ENCODE data around the gene DOCK1.

DOCK1 gene

GRCh38 chr10:127203067-127203466 is 297.8 kb downstream of the DOCK1 start:
- Histone ChIP-seq H3K27me3 (ENCODE audit: control insufficient read depth, insufficient read depth, low read length) (no peaks in the 10 kb centered on the region), H3K9me3 (ENCODE audit: control insufficient read depth, low read length) (no peaks in the 10 kb centered on the region), H3K4me3 (ENCODE audit: low read length) (no peak overlapping the region), H3K4me1 (ENCODE audit: control insufficient read depth, insufficient read depth, low read length) (no peaks in the 10 kb centered on the region), H3K9ac (ENCODE audit: low read length) (no peak overlapping the region), H3K36me3 (ENCODE audit: control insufficient read depth, insufficient read depth, low read length) (no peaks in the 10 kb centered on the region)

GRCh38 chr10:127207081-127207480 is 301.9 kb downstream of the DOCK1 start:
- Histone ChIP-seq H3K4me1 (ENCODE audit: control insufficient read depth, insufficient read depth, low read length) (no peaks in the 10 kb centered on the region), H3K36me3 (ENCODE audit: control insufficient read depth, insufficient read depth, low read length) (no peaks in the 10 kb centered on the region), H3K27me3 (ENCODE audit: control insufficient read depth, insufficient read depth, low read length) (no peaks in the 10 kb centered on the region), H3K9ac (ENCODE audit: low read length) (no peak overlapping the region), H3K9me3 (ENCODE audit: control insufficient read depth, low read length) (no peaks in the 10 kb centered on the region), H3K4me3 (ENCODE audit: low read length) (no peak overlapping the region)

- Histone ChIP-seq H3K4me3 (ENCODE audit: low read length) (no peak overlapping the region), H3K9ac (ENCODE audit: low read length) (no peak overlapping the region), H3K36me3 (ENCODE audit: control insufficient read depth, insufficient read depth, low read length) (no peaks in the 10 kb centered on the region), H3K4me1 (ENCODE audit: control insufficient read depth, insufficient read depth, low read length) (no peaks in the 10 kb centered on the region), H3K27me3 (ENCODE audit: control insufficient read depth, insufficient read depth, low read length) (no peaks in the 10 kb centered on the region), H3K9me3 (ENCODE audit: control insufficient read depth, low read length) (no peaks in the 10 kb centered on the region)
Measured at GRCh38 chr10:127210936-127211466, 305.8 kb downstream of the DOCK1 start.

GRCh38 chr10:127215866-127216265 is 310.6 kb downstream of the DOCK1 start:
- no peaks in the 10 kb centered on the region for H3K9me3 ChIP-seq (ENCODE audit: control insufficient read depth, low read length)
- no peaks in the 10 kb centered on the region for H3K27me3 ChIP-seq (ENCODE audit: control insufficient read depth, insufficient read depth, low read length)
- H3K9ac ChIP-seq (ENCODE audit: low read length) = no peak overlapping the region
- no peaks in the 10 kb centered on the region for H3K36me3 ChIP-seq (ENCODE audit: control insufficient read depth, insufficient read depth, low read length)
- H3K4me1 ChIP-seq (ENCODE audit: control insufficient read depth, insufficient read depth, low read length) = no peaks in the 10 kb centered on the region
- no peak overlapping the region for H3K4me3 ChIP-seq (ENCODE audit: low read length)

- Histone ChIP-seq H3K4me3 (ENCODE audit: low read length) (no peak overlapping the region), H3K9me3 (ENCODE audit: control insufficient read depth, low read length) (no peaks in the 10 kb centered on the region), H3K9ac (ENCODE audit: low read length) (no peak overlapping the region), H3K36me3 (ENCODE audit: control insufficient read depth, insufficient read depth, low read length) (no peaks in the 10 kb centered on the region), H3K27me3 (ENCODE audit: control insufficient read depth, insufficient read depth, low read length) (no peaks in the 10 kb centered on the region), H3K4me1 (ENCODE audit: control insufficient read depth, insufficient read depth, low read length) (no peaks in the 10 kb centered on the region)
Measured at GRCh38 chr10:127216274-127216673, 311.0 kb downstream of the DOCK1 start.

GRCh38 chr10:127216786-127217185 is 311.6 kb downstream of the DOCK1 start:
- no peaks in the 10 kb centered on the region for H3K27me3 ChIP-seq (ENCODE audit: control insufficient read depth, insufficient read depth, low read length)
- H3K9me3 ChIP-seq (ENCODE audit: control insufficient read depth, low read length) = no peaks in the 10 kb centered on the region
- no peak overlapping the region for H3K9ac ChIP-seq (ENCODE audit: low read length)
- H3K4me1 ChIP-seq (ENCODE audit: control insufficient read depth, insufficient read depth, low read length) = no peaks in the 10 kb centered on the region
- no peak overlapping the region for H3K4me3 ChIP-seq (ENCODE audit: low read length)
- no peaks in the 10 kb centered on the region for H3K36me3 ChIP-seq (ENCODE audit: control insufficient read depth, insufficient read depth, low read length)

GRCh38 chr10:127218658-127219057 is 313.4 kb downstream of the DOCK1 start:
- Histone ChIP-seq H3K9me3 (ENCODE audit: control insufficient read depth, low read length) (no peaks in the 10 kb centered on the region), H3K4me3 (ENCODE audit: low read length) (no peak overlapping the region), H3K36me3 (ENCODE audit: control insufficient read depth, insufficient read depth, low read length) (no peaks in the 10 kb centered on the region), H3K9ac (ENCODE audit: low read length) (no peak overlapping the region), H3K27me3 (ENCODE audit: control insufficient read depth, insufficient read depth, low read length) (no peaks in the 10 kb centered on the region), H3K4me1 (ENCODE audit: control insufficient read depth, insufficient read depth, low read length) (no peaks in the 10 kb centered on the region)

GRCh38 chr10:127221281-127221680 is 316.1 kb downstream of the DOCK1 start:
- Histone ChIP-seq H3K9me3 (ENCODE audit: control insufficient read depth, low read length) (no peaks in the 10 kb centered on the region), H3K4me3 (ENCODE audit: low read length) (no peak overlapping the region), H3K9ac (ENCODE audit: low read length) (no peak overlapping the region), H3K36me3 (ENCODE audit: control insufficient read depth, insufficient read depth, low read length) (no peaks in the 10 kb centered on the region), H3K27me3 (ENCODE audit: control insufficient read depth, insufficient read depth, low read length) (no peaks in the 10 kb centered on the region), H3K4me1 (ENCODE audit: control insufficient read depth, insufficient read depth, low read length) (no peaks in the 10 kb centered on the region)

- no peaks in the 10 kb centered on the region for H3K4me1 ChIP-seq (ENCODE audit: control insufficient read depth, insufficient read depth, low read length)
- H3K36me3 ChIP-seq (ENCODE audit: control insufficient read depth, insufficient read depth, low read length) = no peaks in the 10 kb centered on the region
- H3K9ac ChIP-seq (ENCODE audit: low read length) = no peak overlapping the region
- H3K27me3 ChIP-seq (ENCODE audit: control insufficient read depth, insufficient read depth, low read length) = no peaks in the 10 kb centered on the region
- no peaks in the 10 kb centered on the region for H3K9me3 ChIP-seq (ENCODE audit: control insufficient read depth, low read length)
- H3K4me3 ChIP-seq (ENCODE audit: low read length) = no peak overlapping the region
Measured at GRCh38 chr10:127227027-127227426, 321.8 kb downstream of the DOCK1 start.

GRCh38 chr10:127227663-127228062 is 322.4 kb downstream of the DOCK1 start:
- Histone ChIP-seq H3K9ac (ENCODE audit: low read length) (no peak overlapping the region), H3K4me1 (ENCODE audit: control insufficient read depth, insufficient read depth, low read length) (no peaks in the 10 kb centered on the region), H3K27me3 (ENCODE audit: control insufficient read depth, insufficient read depth, low read length) (no peaks in the 10 kb centered on the region), H3K4me3 (ENCODE audit: low read length) (no peak overlapping the region), H3K36me3 (ENCODE audit: control insufficient read depth, insufficient read depth, low read length) (no peaks in the 10 kb centered on the region), H3K9me3 (ENCODE audit: control insufficient read depth, low read length) (no peaks in the 10 kb centered on the region)

GRCh38 chr10:127228195-127228787 is 323.1 kb downstream of the DOCK1 start:
- Histone ChIP-seq H3K36me3 (ENCODE audit: control insufficient read depth, insufficient read depth, low read length) (no peaks in the 10 kb centered on the region), H3K27me3 (ENCODE audit: control insufficient read depth, insufficient read depth, low read length) (no peaks in the 10 kb centered on the region), H3K9ac (ENCODE audit: low read length) (no peak overlapping the region), H3K4me1 (ENCODE audit: control insufficient read depth, insufficient read depth, low read length) (no peaks in the 10 kb centered on the region), H3K4me3 (ENCODE audit: low read length) (no peak overlapping the region), H3K9me3 (ENCODE audit: control insufficient read depth, low read length) (no peaks in the 10 kb centered on the region)

GRCh38 chr10:127234306-127234800 is 329.1 kb downstream of the DOCK1 start:
- H3K4me3 ChIP-seq (ENCODE audit: low read length) = no peak overlapping the region
- no peaks in the 10 kb centered on the region for H3K9me3 ChIP-seq (ENCODE audit: control insufficient read depth, low read length)
- H3K27me3 ChIP-seq (ENCODE audit: control insufficient read depth, insufficient read depth, low read length) = no peaks in the 10 kb centered on the region

GRCh38 chr10:127236266-127236665 is 331.0 kb downstream of the DOCK1 start:
- Histone ChIP-seq H3K4me3 (ENCODE audit: low read length) (no peak overlapping the region), H3K4me1 (ENCODE audit: control insufficient read depth, insufficient read depth, low read length) (no peaks in the 10 kb centered on the region), H3K36me3 (ENCODE audit: control insufficient read depth, insufficient read depth, low read length) (no peaks in the 10 kb centered on the region), H3K9me3 (ENCODE audit: control insufficient read depth, low read length) (no peaks in the 10 kb centered on the region), H3K27me3 (ENCODE audit: control insufficient read depth, insufficient read depth, low read length) (no peaks in the 10 kb centered on the region), H3K9ac (ENCODE audit: low read length) (no peak overlapping the region)

More at GRCh38 chr10:127234306-127234800, 329.1 kb downstream of the DOCK1 start:
- no peak overlapping the region for H3K9ac ChIP-seq (ENCODE audit: low read length)
- H3K4me1 ChIP-seq (ENCODE audit: control insufficient read depth, insufficient read depth, low read length) = no peaks in the 10 kb centered on the region
- no peaks in the 10 kb centered on the region for H3K36me3 ChIP-seq (ENCODE audit: control insufficient read depth, insufficient read depth, low read length)
